LNCAP (cell line): ENCODE measurements around the gene HAPLN3.

Experiments used
- TF ChIP-seq, protein P1 (sequence below): fragments of 450-650 bp; IDR thresholded peaks from 2 replicates; pipeline ENCODE4 v1.5.1; 2017; ENCODE audit warnings: mild to moderate bottlenecking

HAPLN3 gene

GRCh38 chr15:88911766-88912118, 16.4 kb upstream of the HAPLN3 start:
- TF ChIP-seq, protein P1, sequence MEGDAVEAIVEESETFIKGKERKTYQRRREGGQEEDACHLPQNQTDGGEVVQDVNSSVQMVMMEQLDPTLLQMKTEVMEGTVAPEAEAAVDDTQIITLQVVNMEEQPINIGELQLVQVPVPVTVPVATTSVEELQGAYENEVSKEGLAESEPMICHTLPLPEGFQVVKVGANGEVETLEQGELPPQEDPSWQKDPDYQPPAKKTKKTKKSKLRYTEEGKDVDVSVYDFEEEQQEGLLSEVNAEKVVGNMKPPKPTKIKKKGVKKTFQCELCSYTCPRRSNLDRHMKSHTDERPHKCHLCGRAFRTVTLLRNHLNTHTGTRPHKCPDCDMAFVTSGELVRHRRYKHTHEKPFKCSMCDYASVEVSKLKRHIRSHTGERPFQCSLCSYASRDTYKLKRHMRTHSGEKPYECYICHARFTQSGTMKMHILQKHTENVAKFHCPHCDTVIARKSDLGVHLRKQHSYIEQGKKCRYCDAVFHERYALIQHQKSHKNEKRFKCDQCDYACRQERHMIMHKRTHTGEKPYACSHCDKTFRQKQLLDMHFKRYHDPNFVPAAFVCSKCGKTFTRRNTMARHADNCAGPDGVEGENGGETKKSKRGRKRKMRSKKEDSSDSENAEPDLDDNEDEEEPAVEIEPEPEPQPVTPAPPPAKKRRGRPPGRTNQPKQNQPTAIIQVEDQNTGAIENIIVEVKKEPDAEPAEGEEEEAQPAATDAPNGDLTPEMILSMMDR = no peak

GRCh38 chr15:88909956-88910831, 14.8 kb upstream of the HAPLN3 start:
- TF ChIP-seq, protein P1 = no peak

- TF ChIP-seq, protein P1 = no peak
Observed at GRCh38 chr15:88908697-88909621, 13.6 kb upstream of the HAPLN3 start.

DNA sequence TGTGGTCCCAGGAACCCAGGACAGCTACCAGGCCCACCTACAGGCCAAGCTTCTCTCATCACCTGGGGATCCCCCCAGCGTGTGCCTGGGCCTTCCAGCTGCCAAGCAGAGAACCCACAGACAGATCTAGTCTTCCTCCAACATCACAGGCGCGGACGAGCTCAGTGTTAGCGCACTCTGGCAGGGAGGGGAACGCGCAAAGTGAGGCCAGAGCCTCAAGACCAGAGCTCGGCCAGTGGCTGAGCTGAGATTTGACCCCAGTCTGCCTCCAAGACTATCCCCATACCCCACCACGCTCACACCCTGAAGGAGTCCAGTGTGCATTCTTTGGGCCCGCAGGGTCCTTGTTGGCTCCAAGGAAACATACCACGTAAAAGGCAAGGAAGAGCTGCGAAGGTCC, 12.8 kb upstream of the HAPLN3 start:
- TF ChIP-seq, protein P1 = no peak

- TF ChIP-seq, protein P1 = no peak
Observed at GRCh38 chr15:88907111-88907510, 11.8 kb upstream of the HAPLN3 start.

GRCh38 chr15:88906551-88906950, 11.2 kb upstream of the HAPLN3 start:
- TF ChIP-seq, protein P1 = no peak

- TF ChIP-seq, protein P1 = no peak
Observed at GRCh38 chr15:88906130-88906529, 10.8 kb upstream of the HAPLN3 start.
